Testis (tissue), 3 donors: ENCODE measurements around the gene FSTL4. TPM values are rescaled to one million over a fixed set of nuclear protein-coding genes. Genes with fewer than 3 reads are reported as not detected.
"Not testable (repeated sequence)": the region's sequence is repeated elsewhere in the genome, so short reads cannot be mapped to it uniquely, and the experiment has no call there.

Source experiments
- DNase-seq: peaks from one replicate; pipeline ENCODE4 v3.0.0-alpha.2; 2019
- H3K27ac ChIP-seq, 2 donors: fragments of 200-600 bp; sonication (generic); one replicate each; pipeline ENCODE4 v1.5.1; 2019
- H3K27me3 ChIP-seq: fragments of 200-600 bp; sonication (generic); one replicate; pipeline ENCODE4 v1.5.1; 2019
- H3K36me3 ChIP-seq: fragments of 200-600 bp; sonication (generic); one replicate; pipeline ENCODE4 v1.5.1; 2017; ENCODE audit warnings: low read depth; ENCODE audit errors: missing control alignments
- H3K4me1 ChIP-seq: fragments of 200-600 bp; sonication (generic); one replicate; pipeline ENCODE4 v1.5.1; 2019
- H3K4me3 ChIP-seq, 2 donors: fragments of 200-600 bp; sonication (generic); one replicate each; pipeline ENCODE4 v1.5.1; 2017 to 2019
- H3K9me3 ChIP-seq: fragments of 200-600 bp; sonication (generic); one replicate; pipeline ENCODE4 v1.5.1; 2017
- CTCF ChIP-seq, 3 experiments: fragments of 450-650 bp in 2 of 3; fragments of 200-600 bp in 1 of 3; sonication (generic) in 1 of 3; IDR thresholded peaks; one replicate each; pipeline ENCODE4 v1.5.1; 2016 to 2019; ENCODE audit warnings: antibody characterized with exemption in 3 of 3, mild to moderate bottlenecking in 2 of 3, moderate library complexity in 1 of 3
- POLR2A ChIP-seq: fragments of 450-650 bp; IDR thresholded peaks from one replicate; pipeline ENCODE4 v1.6.1; 2017; ENCODE audit warnings: antibody characterized with exemption, mild to moderate bottlenecking, moderate library complexity
- WGBS, 2 donors: methylation state at CpG; one replicate each; pipeline ENCODE4 v1.1.5; 2018; 5-methylcytosine and 5-hydroxymethylcytosine counted together
- intact Hi-C: fragments of 100-400 bp; cut with DNase I; formaldehyde crosslinking; loops from one replicate; pipeline ENCODE4 v1.15.1; 2023; ENCODE audit warnings: low total_unique reads
- polyA plus RNA-seq: library from polyadenylated mRNA; stranded (reverse); fragments of 350-450 nt; fragmentation: Illumina TruSeq; extraction: RNeasy Lipid Tissue Mini Kit (QIAGEN cat#74804); gene quantifications from one replicate; pipeline ENCODE4 v1.2.3, GENCODE V29; 2014; ENCODE audit warnings: low read depth, low replicate concordance; ENCODE audit not compliant: insufficient read depth
- total RNA-seq, 2 donors: library from RNA; depleted of rRNA; stranded (reverse); fragments of >200 nt; gene quantifications; one replicate each; pipeline ENCODE4 v1.2.3, GENCODE V29; 2016

The FSTL4 gene
- total and polyA plus RNA-seq, 3 donors from 2014 or later: 7.1 to 8.6 (median 7.4) TPM

- Histone ChIP-seq H3K36me3 (no peaks in the 10 kb centered on the region), H3K4me3 (no peak overlapping the region), H3K27ac (peak overlapping the region; percentile 26 to 53), H3K4me1 (peaks cover 22% of the 10 kb centered on the region), H3K27me3 (no peaks in the 10 kb centered on the region), H3K9me3 (no peaks in the 10 kb centered on the region)
- TF ChIP-seq POLR2A: no peak
- TF ChIP-seq CTCF (IDR thresholded peaks at IDR 0.05): no peak
- WGBS, 2 donors: 21% methylated on average over 7 of the region's 7 CpGs
- DNase-seq: peak; percentile 31
- intact Hi-C loops: no loop called here
These were observed 215.5 kb downstream of the FSTL4 start for GRCh38 chr5:133396814-133397213.

GRCh38 chr5:133396187-133396741 is 216.1 kb downstream of the FSTL4 start:
- Histone ChIP-seq H3K27ac (peak overlapping the region; percentile 26 to 60), H3K27me3 (no peaks in the 10 kb centered on the region), H3K9me3 (no peaks in the 10 kb centered on the region), H3K36me3 (no peaks in the 10 kb centered on the region), H3K4me1 (peaks cover 22% of the 10 kb centered on the region), H3K4me3 (no peak overlapping the region)
- TF ChIP-seq POLR2A (no peak), CTCF (IDR thresholded peaks at IDR 0.05) (no peak)
- 57 to 69% methylated on average over 6 of the region's 6 CpGs for WGBS, 2 donors
- peak; percentile 27 for DNase-seq
- intact Hi-C loops: no loop called here

GRCh38 chr5:133395207-133395606 is 217.1 kb downstream of the FSTL4 start:
- H3K27me3 ChIP-seq, DNase-seq, H3K4me3 ChIP-seq, H3K36me3 ChIP-seq, intact Hi-C loops, H3K9me3 ChIP-seq, H3K27ac ChIP-seq: not testable (repeated sequence)
- H3K4me1 ChIP-seq: peaks cover 22% of the 10 kb centered on the region
- WGBS, 2 donors: 95 to 97% methylated on average over 20 to 21 of the region's 21 CpGs

GRCh38 chr5:133394477-133394817 is 217.9 kb downstream of the FSTL4 start:
- WGBS, 2 donors: 87% methylated on average over 16 of the region's 22 CpGs; no CpG with 5 or more reads in 1 of the 2 donors

GRCh38 chr5:133393776-133394476 is 218.4 kb downstream of the FSTL4 start:
- intact Hi-C loops: no loop called here

More at GRCh38 chr5:133394477-133394817, 217.9 kb downstream of the FSTL4 start:
- H3K36me3 ChIP-seq, intact Hi-C loops, H3K4me3 ChIP-seq, H3K27me3 ChIP-seq, H3K27ac ChIP-seq, H3K9me3 ChIP-seq, DNase-seq: not testable (repeated sequence)
- H3K4me1 ChIP-seq: peaks cover 22% of the 10 kb centered on the region

More at GRCh38 chr5:133393776-133394476, 218.4 kb downstream of the FSTL4 start:
- H3K4me3 ChIP-seq: no peak overlapping the region
- H3K4me1 ChIP-seq: peaks cover 22% of the 10 kb centered on the region
- no peaks in the 10 kb centered on the region for H3K27me3 ChIP-seq
- no peaks in the 10 kb centered on the region for H3K9me3 ChIP-seq
- TF ChIP-seq POLR2A: no peak
- no peak for TF ChIP-seq CTCF (IDR thresholded peaks at IDR 0.05)
- 92% methylated on average over 17 of the region's 17 CpGs; no CpG with 5 or more reads in 1 of the 2 donors for WGBS, 2 donors
- DNase-seq: no peak
- H3K36me3 ChIP-seq: no peaks in the 10 kb centered on the region
- H3K27ac ChIP-seq: no peak overlapping the region
